ENCODE results near the gene AFAP1L1.

Gene AFAP1L1

GRCh38 chr5:149310947-149311658 is 39.4 kb downstream of the AFAP1L1 start:
- no peak for DNase-seq (ENCODE audit: insufficient read length, low spot score)
- no peak for FAIRE-seq

- DNase-seq (ENCODE audit: insufficient read length, low spot score), result no peak
Observed at GRCh38 chr5:149313151-149313841, 41.6 kb downstream of the AFAP1L1 start.

GRCh38 chr5:149314571-149315111 is 43.0 kb downstream of the AFAP1L1 start:
- FAIRE-seq (no peak), DNase-seq (ENCODE audit: insufficient read length, low spot score) (no peak)

More at GRCh38 chr5:149313151-149313841, 41.6 kb downstream of the AFAP1L1 start:
- no peak for FAIRE-seq

- FAIRE-seq (no peak), DNase-seq (ENCODE audit: insufficient read length, low spot score) (no peak)
Observed at GRCh38 chr5:149315753-149316152, 44.1 kb downstream of the AFAP1L1 start.

GRCh38 chr5:149317281-149318048 is 45.8 kb downstream of the AFAP1L1 start:
- DNase-seq (ENCODE audit: insufficient read length, low spot score), result peak; percentile 36
- FAIRE-seq, result peak; percentile 61

GRCh38 chr5:149319174-149319573 is 47.5 kb downstream of the AFAP1L1 start:
- no peak for FAIRE-seq
- DNase-seq (ENCODE audit: insufficient read length, low spot score), result no peak

GRCh38 chr5:149320791-149321330 is 49.2 kb downstream of the AFAP1L1 start:
- no peak for FAIRE-seq
- no peak for DNase-seq (ENCODE audit: insufficient read length, low spot score)

GRCh38 chr5:149322518-149322917 is 50.9 kb downstream of the AFAP1L1 start:
- no peak for DNase-seq (ENCODE audit: insufficient read length, low spot score)
- no peak for FAIRE-seq

GRCh38 chr5:149323210-149323609 is 51.6 kb downstream of the AFAP1L1 start:
- FAIRE-seq (no peak), DNase-seq (ENCODE audit: insufficient read length, low spot score) (no peak)

GRCh38 chr5:149323621-149324205 is 52.1 kb downstream of the AFAP1L1 start:
- DNase-seq (ENCODE audit: insufficient read length, low spot score), result no peak
- no peak for FAIRE-seq

GRCh38 chr5:149324641-149325040 is 53.0 kb downstream of the AFAP1L1 start:
- FAIRE-seq, result no peak
- no peak for DNase-seq (ENCODE audit: insufficient read length, low spot score)

GRCh38 chr5:149325166-149325735 is 53.6 kb downstream of the AFAP1L1 start:
- FAIRE-seq, result no peak
- DNase-seq (ENCODE audit: insufficient read length, low spot score), result no peak

GRCh38 chr5:149325894-149326293 is 54.2 kb downstream of the AFAP1L1 start:
- no peak for FAIRE-seq

GRCh38 chr5:149326611-149327010 is 55.0 kb downstream of the AFAP1L1 start:
- DNase-seq (ENCODE audit: insufficient read length, low spot score), result no peak
- FAIRE-seq, result no peak

More at GRCh38 chr5:149325894-149326293, 54.2 kb downstream of the AFAP1L1 start:
- no peak for DNase-seq (ENCODE audit: insufficient read length, low spot score)

GRCh38 chr5:149328177-149328576 is 56.5 kb downstream of the AFAP1L1 start:
- FAIRE-seq (no peak), DNase-seq (ENCODE audit: insufficient read length, low spot score) (no peak)

GRCh38 chr5:149333711-149334443 is 62.2 kb downstream of the AFAP1L1 start:
- no peak for DNase-seq (ENCODE audit: insufficient read length, low spot score)
- FAIRE-seq, result no peak

- FAIRE-seq, result no peak
Observed at GRCh38 chr5:149337736-149338135, 66.1 kb downstream of the AFAP1L1 start.

GRCh38 chr5:149338364-149338763 is 66.7 kb downstream of the AFAP1L1 start:
- DNase-seq (ENCODE audit: insufficient read length, low spot score) (no peak), FAIRE-seq (no peak)

More at GRCh38 chr5:149337736-149338135, 66.1 kb downstream of the AFAP1L1 start:
- DNase-seq (ENCODE audit: insufficient read length, low spot score), result no peak

- no peak for DNase-seq (ENCODE audit: insufficient read length, low spot score)
- FAIRE-seq, result no peak
Observed at GRCh38 chr5:149340920-149341319, 69.3 kb downstream of the AFAP1L1 start.
